Measurements from ENCODE around the gene PAIP1.
"Not testable (repeated sequence)": the region's sequence is repeated elsewhere in the genome, so short reads cannot be mapped to it uniquely, and the experiment has no call there.

Gene PAIP1

DNA sequence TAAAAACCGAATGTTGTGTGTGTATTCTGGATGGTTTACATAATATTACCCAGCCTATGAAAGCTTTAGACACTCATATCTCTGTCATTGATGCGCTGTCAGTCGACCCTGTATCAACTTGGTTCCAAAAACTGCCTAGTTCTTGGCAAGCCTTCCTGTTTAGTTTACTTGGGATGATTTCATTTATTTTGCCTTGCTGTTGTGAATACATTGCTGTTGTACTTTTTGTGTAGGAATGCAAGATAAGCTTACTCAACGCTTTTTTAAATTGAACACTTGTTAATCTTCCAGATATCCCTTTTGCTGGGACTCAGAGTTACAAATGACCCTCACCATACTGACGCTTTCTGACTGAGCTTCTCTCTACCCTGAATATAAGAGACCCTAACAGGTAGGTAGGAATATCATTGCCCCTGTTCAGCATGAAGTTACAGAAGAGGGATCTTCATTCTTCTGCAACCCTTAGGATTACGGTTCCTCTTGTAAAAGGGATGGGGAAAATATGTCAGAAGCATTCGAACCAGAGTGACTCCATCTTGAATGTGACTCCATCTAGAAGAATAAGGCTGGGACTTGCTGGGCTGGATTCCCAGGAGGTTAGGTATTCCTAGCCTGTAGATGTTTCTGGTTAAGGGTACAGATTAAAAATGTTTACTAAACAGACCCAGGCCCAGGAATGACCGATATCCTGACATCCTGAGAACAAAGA, 13.7 kb upstream of the PAIP1 start:
- no peak for DNase-seq

DNA sequence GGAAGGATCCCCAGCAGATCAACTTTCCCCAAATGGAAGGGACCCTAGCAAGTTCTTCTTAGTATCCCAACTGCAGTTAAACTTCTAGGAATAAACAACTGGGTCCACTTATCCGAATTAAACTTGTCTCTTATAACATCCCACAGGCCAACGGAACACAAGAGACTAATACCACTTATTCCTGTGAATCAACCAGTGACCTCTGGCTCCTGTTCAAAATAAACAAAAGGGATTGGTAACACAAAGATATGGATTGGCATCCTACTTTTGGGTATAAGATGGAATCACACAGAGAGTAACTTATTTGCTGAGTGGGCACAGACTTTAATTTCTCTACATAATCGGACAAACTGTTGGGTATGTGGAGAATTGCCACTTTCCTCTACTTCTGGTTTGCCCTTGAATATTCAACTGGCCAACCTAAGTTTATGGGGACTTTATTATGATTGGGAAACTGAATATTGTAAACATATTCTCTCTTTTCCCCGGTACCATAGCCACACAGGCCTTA, 12.4 kb upstream of the PAIP1 start:
- DNase-seq: no peak

DNA sequence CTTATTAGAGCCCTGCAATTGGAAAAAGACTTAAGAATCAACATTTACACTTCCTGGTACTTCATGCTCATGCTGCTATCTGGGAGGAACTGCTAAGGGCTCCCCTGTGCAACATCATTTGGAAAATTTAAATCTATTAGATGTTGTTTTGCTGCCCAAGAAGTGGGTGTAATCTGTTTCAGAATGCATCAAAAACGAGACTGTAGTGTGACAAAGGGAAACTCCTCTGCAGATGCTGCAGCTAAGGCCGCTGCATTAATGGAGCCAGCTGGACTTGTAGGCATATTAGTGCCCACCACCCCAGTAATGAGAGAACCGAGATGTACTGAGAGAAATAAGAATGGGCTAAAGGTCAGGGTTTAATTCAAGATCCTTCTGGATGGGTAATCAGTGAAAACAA, 11.1 kb upstream of the PAIP1 start:
- DNase-seq: no peak

DNA sequence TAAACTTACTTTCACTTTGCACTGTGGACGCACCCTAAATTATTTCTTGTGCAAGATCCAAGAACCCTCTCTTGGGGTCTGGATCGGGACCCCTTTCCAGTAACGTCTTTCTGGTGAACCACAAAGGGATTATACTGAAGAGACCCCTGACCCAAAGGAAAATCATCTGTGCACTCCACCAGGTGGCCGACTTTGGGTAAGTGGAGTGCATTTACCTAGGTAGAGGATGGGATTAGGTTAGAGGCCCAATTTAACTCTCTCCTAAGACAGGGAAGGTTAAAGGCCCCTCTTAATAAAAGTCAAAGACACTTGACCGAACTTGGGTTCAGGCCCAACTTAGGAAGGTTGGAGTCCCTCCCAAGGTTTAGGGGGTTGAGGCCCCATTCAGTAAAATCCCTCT, 8.2 kb upstream of the PAIP1 start:
- DNase-seq: no peak

DNA sequence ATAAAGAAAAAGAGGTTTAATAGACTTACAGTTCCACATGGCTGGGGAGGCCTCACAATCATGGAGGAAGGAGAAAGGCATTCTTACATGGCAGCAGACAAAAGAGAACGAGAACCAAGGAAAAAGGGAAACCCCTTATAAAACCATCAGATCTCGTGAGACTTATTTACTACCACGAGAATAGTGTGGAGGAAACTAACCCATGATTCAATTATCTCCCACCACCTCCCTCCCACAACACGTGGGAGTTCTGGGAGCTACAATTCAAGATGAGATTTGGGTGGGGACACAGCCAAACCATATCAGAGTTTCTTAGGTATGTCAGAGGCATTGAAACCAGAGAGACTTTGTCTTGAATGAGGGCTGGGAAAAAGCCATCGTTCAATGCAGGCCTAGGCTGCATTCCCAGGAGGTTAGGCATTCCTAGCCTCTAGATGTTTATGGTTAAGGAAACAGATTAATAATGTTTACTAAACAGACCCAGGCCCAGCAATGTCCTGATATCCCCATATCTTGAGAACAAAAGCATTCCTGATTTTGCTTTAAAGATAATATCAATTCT, 7.5 kb upstream of the PAIP1 start:
- DNase-seq: no peak

DNA sequence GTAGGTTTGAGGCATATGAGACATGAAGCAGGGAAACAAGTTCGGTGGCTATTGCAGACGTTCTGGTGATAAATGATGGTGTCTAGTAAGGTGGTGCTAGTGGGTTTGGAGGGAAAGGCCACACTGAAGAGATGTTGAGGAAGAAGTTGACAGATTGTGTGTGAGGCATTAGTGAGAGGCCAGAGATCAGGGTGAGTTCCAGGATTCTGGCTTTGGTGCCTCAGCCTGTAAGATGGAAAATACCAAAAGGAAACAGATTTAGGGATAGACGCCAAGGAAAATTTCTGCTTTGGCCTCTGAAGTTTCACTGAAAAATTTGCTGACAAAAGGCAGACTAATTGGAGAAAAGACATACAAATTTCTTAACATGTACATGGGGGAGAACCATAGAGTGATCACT, 6.4 kb upstream of the PAIP1 start:
- no peak for DNase-seq

DNA sequence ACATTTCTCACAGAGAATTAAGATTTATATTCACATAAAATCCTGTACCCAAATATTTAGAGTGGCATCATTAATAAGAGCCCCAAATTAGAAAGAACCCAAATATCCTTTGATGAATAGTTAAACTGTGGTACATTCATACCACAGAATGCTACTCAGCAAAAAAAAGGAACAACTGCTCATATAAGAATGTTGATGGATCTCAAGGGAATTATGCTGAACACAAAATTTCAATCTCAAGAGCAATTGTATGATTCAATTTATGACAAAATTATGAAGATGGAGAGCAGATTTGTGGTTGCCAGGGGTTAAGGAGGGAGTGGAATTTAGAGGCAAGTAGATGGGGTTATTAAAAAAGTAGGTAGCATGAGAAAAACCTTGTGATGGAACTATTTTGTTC, 4.5 kb upstream of the PAIP1 start:
- no peak for DNase-seq

DNA sequence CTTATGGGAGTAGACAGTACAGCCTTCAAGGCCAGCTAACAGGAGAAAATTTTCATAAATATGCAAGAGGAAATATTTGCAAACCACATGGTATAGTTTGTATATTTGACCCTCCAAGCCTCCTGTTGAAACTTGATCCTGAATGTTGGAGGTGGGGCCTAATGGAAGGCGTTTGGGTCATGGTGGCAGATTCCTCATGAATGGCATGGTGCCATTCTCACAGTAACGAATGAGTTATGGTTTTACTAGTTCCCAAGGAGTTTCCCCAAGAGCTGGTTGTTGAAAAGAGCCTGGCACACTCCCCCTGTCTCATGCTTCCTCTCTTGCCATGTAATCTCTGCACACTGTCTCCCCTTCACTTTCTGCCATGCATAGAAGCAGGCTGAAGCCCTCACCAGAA, 3.3 kb upstream of the PAIP1 start:
- peak; percentile 28 for DNase-seq

DNA sequence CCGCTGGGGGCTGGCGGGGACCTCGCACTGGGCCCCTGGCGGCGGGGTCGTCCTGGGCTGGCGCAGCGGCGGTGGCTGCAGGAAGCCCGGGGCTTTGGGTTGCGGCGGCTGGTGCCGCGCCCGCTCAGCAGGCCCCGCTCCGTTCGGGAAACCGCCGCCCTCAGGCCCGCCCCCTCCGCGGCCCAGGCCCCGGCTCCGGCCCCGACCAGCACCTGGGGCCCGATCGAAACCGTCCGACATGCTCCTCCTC, 345 bp downstream of the PAIP1 start:
- DNase-seq: not testable (repeated sequence)

DNA sequence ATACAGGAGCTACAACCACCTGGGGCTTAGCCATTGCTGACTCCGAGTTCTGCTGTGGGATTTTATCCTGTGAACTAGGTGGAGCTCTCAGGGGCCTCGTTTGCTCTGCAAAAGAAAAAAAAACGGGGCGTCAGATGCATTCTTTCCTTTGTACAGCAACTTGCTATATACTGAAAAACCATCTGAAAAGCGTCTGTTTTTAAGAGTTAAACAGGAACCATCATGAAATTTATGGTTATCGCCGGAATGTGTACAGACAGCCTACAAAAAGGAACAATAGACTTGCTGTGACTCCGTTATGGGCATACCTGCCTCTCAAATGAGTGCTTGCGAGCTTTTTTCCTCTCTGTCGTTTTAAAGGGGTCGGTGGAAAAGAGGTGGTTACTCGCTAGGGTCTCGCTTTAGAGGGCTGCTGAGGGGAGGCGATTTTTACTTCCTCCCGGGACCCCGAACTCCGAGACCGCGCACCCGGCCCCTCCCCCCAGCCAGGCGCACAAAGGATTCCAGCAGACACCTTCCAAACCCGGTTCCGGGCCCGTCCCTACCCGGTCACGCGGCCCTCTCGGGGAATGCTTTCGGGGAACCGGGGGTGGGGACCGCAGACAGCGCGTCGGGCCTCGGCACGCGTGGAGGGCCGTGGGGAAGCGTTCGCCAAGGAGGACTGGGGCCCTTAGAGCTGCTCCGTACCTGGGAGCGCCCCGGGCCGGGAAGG, 826 bp downstream of the PAIP1 start:
- DNase-seq: no peak

DNA sequence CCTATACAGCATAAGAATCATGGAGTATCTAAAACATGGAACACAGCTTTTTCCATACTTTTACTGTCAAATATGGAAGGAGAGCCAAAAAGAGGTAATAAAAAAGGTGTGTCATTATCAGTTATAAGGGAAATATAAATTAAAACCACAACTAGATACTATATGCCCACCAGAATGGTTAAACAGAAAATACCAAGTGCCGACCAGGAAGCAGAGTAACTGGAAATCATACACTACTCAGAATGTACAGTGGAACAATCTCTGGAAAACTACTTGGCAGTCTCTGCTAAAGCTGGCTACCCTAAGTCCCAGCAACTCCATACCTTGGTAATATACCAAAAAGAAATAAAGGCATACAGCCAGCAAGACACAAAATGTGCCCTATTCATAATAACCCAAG, 2.4 kb downstream of the PAIP1 start:
- no peak for DNase-seq

DNA sequence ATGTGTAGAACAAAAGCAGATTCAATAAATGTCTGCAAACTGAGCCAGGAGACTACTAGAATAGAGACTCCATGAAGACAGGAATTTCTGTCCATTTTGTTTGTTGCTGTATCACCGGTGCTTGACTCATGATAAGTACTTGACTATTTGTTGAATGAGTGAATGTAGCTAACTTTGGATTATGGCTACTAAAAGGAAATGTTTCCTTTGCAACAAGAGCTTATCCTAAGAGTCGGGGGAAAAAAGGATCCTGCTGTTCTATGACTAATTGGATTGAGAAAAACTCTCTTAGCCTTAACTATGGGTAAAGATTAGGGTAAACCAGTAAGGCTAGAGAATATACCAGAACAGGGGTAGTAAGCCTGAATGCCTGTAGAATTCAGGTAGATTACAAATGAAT, 3.5 kb downstream of the PAIP1 start:
- DNase-seq: no peak

DNA sequence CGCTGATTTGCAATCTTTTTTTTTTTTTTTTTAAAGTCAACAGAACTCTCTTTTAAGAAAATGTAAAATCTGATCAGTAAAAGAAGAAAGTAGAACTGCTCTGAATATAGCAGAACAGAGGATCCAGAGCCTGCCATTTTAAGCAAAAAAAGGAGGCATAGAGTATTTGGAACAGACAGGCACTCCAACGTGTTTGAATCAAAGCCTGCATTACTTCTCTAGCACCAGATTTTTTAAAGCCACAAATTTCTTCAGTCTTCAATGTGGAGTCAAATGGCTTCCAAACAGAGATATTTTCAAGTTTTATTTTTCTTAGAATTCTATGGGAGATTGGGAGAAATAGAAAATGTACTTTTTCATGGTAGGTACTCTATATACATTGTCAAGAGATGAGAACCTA, 5.1 kb downstream of the PAIP1 start:
- no peak for DNase-seq

DNA sequence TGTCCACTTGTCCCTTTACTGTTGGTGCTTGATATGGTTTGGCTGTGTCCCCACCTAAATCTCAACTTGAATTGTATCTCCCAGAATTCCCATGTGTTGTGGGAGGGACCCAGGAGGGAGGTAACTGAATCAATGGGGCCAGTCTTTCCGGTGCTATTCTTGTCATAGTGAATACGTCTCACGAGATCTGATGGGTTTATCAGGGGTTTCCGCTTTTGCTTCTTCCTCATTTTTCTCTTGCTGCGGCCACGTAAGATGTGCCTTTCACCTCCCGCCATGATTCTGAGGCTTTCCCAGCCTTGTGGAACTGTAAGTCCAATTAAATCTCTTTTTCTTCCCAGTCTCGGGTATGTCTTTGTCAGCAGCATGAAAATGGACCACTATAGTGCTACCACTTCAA, 7.6 kb downstream of the PAIP1 start:
- DNase-seq: not testable (repeated sequence)

DNA sequence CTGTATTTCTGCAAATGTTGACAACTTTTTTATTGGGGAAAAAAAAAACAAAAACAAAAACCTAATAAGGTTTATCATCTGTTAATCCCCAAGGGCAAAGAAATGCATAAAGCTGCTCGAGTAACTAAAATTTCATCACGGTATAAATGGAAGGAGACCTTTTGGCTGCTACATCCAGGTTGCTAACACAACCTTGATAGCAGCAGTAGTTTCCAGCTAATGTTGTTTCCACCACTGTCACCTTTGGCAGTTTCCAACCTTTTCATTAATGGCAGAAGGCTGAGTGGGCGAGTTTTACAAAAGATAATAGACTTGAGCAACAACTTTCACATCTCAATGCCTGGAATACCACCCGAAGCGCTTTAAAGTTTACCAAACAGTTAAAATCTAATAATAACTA, 8.5 kb downstream of the PAIP1 start:
- no peak for DNase-seq

DNA sequence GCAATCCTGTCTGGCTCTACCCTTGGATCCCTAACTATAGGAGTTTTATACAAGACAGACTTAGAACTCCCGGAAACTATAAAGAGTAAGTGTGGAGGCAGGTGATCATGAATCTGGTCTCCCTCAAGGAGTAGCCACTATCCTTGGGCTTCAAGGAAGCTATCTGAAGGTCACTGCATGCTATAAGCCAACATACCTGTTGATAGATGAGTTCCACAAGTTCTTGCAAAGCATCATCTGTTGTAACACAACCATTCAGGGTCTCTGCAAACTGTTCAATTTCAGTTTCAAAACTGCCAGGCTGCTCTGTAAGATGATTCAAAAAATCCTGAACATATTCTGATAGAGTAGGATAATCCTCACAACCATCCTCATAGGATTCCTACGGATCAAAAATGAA, 9.3 kb downstream of the PAIP1 start:
- DNase-seq: no peak

DNA sequence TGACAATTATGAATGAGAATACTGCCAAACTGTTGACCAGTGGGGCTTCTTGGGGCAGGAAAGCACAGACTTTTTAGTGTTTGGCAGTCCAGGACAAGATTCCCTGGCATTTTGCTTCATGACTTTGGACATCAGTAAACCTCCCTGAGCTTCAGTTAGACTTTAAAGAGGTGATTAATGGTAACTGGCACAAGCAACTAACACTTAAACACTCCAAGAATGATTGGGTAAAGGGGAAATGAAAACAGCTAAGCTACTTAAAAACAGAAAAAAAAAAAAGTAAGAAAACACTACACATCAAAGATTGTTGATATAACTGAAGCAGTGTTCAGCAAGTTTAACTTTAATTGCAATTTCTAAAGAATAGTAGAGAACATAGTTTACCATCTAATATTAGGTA, 13.4 kb downstream of the PAIP1 start:
- no peak for DNase-seq

DNA sequence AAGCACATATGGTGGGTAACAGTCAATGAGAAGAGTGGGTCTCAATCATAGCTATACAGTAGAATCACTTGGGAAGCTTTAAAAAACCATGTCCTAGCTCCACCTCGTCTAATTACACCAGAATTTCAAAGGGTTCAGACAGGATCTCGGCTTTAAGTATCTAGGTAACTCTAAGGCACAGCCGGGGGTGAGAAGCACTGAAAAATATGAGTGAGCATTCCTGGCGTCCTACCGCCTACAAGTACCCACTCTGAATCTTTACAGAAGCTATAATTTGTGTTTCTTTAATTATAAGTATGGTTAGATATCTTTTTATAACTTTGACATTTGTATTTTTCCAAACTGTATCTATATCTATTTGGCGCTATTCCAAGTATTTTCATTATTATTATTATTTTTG, 16.1 kb downstream of the PAIP1 start:
- DNase-seq: no peak

DNA sequence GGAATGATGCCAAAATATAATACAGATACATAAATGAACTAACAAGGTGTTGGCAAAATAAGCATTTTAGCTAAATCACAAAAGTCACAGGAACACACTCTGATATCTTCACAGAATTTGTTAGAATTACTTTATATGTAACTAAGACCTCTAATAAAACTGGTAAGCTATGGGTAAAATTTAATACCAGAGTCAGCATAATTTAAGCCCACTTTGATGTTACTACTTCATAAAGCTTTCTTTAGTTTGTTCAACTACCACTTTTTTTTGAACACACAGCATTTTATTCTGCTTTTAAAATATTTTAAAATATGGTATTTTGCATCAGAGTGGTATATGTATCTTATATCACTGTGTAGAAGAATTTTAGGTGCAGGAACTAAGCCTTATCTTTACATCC, 19.9 kb downstream of the PAIP1 start:
- DNase-seq: no peak

DNA sequence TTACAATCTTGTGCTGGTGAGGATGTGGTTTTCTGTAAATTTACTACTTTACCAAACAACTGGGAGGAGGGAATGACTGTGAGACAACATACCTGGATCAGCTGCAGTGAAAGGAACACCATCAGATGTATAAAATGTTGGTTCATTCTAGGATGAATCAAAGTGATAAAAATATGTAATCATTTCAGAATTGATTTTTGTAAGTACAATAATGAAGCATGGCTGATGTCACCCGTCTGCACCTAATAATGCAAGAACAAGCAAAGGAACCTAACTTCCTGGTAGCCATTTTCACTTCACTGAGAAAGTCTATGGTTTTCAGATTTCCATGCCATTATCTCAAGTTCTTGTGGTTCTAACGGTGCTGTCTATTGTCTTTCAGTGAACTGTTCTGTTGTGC, 23.2 kb downstream of the PAIP1 start:
- DNase-seq: no peak

DNA sequence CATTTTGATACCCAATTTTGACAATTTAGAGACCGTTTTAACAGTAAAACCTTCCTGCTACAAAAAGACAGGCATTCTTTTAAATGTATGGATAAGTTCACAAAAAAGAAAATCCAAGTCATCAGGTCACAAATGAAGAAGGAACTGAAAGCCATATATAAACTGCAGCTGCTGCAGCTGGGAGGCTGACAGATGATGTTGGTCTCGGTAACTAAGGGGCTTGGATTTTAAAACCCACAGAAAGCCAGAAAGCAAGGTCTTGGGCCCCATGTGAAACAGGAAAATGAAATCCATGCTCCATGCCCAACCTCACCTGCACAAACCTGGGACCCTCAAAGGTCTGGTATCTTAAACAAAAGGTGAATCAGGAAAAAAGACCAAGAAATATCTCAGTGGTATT, 26.2 kb downstream of the PAIP1 start:
- DNase-seq: no peak

DNA sequence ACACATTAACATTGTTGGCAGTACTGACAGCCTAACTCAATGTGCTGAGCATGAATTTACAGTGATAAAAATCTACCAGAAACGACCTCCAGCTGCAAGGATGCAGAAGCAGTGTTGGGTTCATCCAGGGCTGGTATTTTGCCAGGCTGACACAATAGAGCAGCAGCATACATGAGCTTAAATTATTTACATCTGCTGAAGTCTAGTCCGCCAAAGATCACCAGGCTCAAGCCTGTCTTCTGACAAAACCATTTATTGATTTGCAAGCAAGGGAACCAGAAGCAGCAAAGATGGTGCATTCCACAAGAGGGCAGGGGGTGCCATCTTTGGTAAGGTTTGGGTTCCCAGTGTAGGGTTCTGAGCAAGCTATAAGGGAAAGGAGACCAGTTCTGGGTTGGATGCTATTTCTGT, 33.2 kb downstream of the PAIP1 start:
- no peak for DNase-seq

DNA sequence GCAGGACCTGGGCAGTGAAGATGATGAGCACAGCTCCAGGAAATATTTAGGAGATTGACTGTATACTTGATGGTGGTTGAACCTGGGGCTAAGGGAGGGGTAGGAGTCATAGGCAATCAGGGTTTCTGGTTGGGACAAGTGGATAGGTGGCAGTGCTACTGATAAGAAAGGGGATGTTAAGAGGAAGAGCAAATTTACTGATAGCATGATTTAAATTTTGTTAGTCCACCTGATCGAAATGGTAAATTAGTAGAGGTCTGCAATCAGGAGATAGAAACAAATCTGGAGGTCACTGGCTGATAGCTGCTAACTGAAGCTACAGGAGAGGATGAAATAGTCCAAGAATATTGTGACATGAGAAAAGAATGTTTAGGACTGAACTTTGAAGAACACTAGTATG, 36.3 kb downstream of the PAIP1 start:
- no peak for DNase-seq

DNA sequence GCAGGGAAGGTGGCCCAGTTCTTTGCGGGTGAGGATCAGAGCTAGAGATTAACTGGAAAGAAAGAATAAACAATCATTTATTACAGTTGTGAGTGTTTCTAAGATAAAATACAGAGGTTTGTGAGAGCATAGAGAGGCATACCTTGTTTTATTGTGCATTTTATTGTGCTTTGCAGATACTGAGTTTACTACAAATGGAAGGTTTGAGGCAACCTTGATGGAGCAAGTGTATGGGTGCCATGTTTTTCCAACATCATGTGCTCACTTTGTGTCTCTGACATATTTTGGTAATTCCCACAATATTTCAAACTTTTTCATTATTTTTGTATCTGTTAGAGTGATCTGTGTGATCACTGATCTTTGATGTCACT, 41.2 kb downstream of the PAIP1 start:
- DNase-seq: no peak
